HUDEP-2 (cell line): Measurements from ENCODE around the gene SSBP4.
A peak's percentile ranks its signal among the peaks of the same experiment; 100 is the strongest.

Experiments used
- DNase-seq, 76 experiments: peaks; one replicate each; lab custom pipeline; 2025; ENCODE audit not compliant: unreplicated experiment in 76 of 76; lab: John Stamatoyannopoulos, UW

The SSBP4 gene

GRCh38 chr19:18464646-18465045 lies 45.4 kb downstream of the SSBP4 start:
- DNase-seq = no peak

- DNase-seq = no peak
Measured at GRCh38 chr19:18465214-18465963, 46.2 kb downstream of the SSBP4 start.

DNA sequence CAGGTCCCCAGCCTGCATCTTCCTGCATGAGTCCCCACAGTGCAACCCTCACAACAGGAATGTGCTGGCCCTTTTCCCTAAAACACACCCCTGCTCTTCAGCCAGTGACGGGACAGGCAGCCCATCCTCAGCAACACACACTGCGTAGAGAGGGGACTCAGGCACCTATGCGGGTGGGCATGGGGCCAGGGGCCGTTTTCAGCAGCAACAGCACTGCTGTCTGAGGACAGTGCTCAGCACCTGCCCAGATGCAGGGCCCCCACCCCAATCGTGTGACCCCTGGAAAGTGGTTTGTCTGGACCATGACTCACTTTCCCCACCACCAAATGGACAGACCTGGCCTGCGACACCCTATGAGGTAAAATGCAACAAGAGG lies 46.8 kb downstream of the SSBP4 start:
- DNase-seq = no peak

DNA sequence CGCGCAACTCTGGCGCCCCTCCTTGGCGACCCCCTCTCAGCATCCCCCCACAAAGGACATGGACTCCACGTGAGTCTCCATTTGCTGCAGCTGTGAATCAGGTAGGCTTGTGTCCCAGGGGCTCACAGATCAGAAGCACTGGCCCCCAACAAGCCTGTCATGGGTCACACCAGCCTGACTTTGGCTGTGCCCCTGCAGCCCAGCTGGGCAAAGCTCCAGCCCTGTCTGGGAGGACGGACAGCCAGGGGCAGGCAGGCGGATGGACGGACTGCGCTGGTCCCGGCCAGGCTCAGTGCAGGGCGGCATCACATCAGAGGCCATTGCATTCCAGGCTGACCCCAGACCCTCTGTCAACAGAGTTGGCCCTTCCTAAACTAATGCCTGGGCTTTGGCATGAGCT lies 47.2 kb downstream of the SSBP4 start:
- DNase-seq = no peak

DNA sequence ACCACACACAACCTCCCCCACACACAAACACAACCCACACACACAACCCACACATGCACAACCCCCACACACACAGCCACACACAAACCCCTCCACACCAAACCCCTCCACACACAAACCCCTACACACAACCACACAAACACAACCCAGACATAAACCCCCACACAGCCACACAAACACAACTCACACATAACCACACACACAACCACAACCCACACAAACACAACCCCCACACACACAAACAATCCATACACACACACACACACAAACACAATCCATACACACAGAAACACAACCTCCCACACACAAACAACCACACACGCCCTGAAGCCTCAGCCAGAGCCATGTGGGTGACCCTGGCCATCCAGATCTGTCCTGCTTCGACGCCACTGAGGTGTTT lies 48.8 kb downstream of the SSBP4 start:
- DNase-seq = peak in 1 of 76 experiments; percentile 28

- DNase-seq = peak in 54 of 76 experiments; percentile 12 to 69 (median 42)
Measured at GRCh38 chr19:18468517-18468916, 49.3 kb downstream of the SSBP4 start.

DNA sequence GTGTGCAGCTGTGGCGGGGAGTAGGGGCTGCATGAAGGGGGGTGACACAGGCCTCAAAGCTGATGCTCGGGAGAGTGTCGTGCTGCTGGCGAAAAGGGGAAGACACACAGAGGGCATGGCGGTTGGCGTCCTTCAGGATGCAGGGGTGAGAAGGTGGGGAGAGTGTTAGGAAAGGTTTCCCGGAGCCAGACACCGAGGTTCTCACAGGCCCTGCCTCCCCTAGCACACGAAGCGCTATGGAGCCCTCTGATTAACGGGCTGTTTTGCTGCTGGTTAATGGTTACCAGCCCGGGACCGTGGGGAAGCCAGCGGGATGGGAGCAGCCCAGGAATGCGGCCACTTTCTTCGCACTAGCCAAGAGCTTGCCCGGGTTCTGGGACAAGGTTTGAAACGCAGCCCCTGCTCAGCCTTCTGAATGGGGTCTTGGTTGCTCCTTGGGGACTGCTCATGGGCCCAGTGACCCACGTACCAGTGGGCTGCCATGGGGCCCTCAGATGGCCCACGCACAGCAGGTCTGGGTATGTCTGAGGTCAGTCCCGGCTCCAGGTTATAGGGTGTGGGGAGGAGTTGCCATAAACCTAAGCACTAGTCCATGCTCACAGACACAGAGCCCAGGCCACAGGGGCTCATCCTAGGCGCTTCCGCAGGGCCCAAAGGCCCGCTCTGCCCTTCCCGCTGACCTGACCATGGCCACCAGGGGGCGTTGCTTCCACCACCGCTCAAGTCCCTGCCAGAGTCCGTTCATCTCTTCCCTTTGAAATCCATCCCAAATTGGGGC lies 50.1 kb downstream of the SSBP4 start:
- DNase-seq = peak in 53 of 76 experiments; percentile 16 to 96 (median 62)

GRCh38 chr19:18470787-18471186 lies 51.6 kb downstream of the SSBP4 start:
- no peak for DNase-seq

DNA sequence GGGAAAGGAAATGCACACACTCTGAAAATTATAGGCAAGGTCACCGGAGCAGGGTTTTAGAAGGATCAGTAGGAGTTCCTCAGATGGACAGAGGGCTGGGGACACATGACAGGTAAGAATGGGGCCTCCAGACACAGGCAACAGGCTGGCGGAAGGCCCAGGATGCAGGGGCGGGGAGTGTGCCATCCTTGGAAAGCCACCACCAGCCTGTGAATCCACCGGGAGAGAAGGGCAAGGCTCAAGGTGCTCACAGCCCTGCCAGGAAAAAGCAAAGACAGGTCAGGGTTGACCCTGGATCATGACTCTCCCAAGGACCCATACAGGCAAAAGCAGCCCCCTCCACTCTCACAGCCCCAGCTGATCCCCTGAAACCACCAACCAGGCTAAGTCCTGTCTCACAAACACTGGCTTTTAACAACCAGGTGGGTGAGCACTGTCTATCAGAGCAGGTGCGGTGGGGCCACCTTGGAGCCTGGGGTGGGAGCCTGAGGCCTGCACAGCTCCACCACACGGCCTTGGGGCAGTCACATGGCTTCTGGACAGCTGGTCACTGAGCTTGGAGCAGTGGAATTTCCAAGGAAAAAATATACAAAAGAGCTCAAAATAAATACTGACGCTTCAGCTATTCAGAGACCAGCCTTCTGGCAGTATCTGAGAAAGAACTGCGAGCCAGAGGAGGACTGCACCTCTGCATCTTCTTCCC lies 54.0 kb downstream of the SSBP4 start:
- DNase-seq = no peak

GRCh38 chr19:18473706-18474087 lies 54.5 kb downstream of the SSBP4 start:
- no peak for DNase-seq

DNA sequence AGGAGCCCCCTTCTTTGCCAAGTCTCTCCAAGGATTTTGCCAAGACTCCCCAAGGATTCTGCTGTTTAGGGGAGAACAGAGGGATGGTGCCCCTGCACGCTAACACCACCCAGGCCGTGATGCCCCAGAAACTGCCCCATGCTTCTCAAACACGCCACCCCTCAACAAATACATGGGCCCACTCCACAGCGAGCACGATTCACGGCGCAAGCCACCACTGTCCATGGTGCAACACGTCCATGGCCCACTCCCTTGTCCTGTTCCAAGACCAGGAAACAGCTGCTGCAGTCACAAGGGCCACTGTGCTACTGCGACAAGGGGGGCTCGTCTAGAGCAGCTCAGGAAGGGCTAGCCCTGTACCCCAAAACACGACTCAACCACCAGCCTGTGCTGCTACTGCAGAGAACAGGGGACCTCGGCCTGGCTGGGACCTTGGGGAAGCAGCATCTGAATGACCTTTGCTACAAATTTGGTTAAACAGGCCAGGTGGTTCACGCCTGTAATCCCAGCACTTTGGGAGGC lies 55.2 kb downstream of the SSBP4 start:
- no peak for DNase-seq

- DNase-seq = peak in 5 of 76 experiments; percentile 26 to 32 (median 28)
Measured at GRCh38 chr19:18475004-18475453, 55.8 kb downstream of the SSBP4 start.

DNA sequence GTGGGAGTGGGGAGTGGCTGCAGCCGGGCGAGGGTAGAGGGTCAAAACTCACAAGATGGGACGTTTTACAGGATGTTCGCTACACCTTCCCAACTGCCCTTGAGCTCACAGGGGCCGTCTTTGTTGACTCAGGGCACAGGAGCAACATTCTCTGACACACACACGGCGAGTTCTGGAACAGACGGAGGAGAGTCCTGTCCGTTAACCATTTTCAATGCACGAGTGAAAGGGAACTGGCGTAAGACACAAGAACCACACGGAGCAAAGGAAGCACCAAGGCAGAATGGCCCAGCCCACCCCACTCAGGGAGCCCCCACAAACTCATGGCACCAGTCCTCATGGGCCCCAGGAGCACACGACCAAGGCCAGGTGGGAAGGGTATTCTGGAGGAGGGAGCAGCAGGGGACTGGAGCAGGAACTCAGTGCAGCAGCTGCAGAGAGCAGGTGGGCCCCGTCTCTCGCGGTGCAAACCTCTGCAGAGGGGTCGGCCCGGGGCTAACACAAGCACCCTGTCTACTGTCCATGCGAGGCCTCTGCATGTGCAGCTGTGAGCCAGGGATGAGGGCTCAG lies 56.6 kb downstream of the SSBP4 start:
- DNase-seq = no peak

DNA sequence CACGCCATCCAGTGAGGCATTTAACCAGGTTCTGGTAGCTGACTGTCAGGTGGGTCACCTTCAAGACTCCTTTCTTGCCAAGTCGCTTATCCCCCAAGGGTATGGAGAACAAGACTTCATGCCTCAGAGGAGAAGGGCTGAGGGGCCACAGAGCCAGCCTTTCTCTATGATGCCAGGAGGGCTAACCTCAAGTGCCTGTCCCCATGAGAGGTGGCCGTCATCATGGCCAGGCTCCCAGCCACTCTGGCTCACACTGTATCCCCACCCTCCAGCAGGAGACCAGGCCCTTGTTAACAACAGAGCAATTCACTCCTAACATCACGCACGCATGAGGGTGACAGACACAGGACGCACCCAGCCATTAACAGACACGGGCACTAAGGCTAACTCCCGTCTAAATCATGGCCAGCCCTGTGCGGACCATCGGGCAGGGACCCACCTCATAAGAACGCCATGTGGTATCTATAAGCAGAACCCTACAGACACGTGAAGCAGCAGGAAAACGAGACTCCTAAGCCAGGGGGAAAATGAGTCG lies 57.4 kb downstream of the SSBP4 start:
- DNase-seq = no peak

DNA sequence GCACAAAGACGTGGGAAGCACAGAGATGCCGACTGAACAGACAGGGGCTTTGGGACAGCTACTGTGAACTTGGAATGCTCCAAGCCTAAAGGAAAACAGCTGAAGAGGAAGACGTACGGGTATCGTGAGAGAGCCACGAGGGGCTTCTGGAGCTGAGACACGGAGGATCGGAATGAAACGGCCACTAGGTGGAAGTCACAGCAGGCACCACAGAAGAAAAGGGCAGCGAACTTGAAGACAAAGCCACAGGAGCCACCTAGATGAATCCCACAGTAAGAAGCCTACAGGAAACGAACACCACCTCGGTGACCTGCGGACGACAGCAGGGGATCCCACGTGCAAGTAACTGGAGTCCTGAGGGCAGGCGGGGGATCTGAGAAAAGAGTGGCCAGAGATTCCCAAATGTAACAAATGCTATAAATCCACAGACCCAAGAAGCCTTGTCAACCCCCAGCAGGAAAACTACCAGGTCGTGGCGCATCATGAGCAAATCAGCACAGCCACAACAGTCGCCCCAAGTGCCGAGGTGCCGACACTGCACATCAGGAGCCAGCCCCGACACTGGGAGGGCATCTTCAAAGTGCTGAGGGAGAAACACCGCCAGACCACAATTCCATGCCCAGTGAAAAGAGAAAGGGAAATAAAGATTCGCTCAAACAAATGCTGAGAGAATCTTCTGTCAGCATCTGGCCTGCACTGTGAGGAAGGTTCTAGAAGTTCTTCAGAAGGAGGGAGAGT lies 58.0 kb downstream of the SSBP4 start:
- DNase-seq = no peak

DNA sequence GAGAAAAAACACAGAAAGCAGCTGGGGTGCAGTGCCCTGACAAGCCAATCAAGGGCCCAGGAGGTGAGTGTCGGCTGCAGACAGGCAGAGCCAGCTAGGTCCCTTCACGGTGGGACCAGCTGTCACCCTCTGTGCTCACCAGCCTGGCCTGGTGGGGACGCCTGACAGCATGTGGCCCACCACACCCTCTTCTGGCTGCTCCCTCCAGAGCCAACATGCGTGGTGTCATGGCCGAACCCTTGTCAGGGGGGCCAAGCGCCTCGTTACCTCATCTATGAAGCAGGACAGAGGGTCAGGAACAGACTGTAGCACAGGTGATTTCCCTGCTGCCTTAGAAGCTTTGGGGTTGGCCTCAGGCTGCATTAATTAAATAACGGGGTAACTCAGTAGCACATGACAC lies 58.8 kb downstream of the SSBP4 start:
- no peak for DNase-seq

DNA sequence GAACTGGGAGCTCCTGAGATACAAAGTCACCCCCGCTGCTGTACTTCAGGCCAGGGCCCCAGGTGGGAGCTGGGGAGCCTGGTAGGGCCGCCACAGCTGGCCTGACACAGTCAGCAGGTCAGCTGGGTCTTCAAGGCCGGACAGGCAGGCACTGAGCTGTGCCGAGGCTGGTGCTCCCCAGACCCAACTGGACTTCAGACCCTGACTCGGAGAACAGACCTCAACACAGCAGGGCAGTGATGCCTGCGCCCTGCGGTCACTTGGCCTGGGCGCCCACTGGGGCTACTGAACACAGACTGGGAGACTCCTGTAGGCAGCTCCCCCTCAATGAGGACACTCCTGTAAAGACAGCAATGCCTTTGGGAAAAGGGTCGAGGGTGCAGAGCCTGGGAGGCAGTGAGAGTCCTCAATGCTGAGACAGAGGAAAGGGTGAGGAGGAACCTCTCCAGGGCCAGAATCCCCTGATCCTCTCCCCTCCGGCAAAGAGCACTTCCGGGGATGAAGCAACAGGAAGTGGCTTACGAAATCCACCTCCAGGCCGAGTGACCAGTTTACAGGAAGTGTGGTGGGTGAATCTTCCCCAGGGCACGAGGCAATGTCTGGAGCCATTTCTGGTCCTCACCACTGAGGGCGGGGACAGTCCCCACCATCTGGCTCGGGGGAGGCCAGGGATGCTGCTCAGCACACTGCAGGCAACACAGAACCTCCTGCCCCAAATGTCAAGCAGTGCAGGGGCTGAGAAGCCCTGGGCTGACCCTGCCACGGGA lies 59.5 kb downstream of the SSBP4 start:
- DNase-seq = peak in 1 of 76 experiments; percentile 21

GRCh38 chr19:18480006-18480691 lies 61.0 kb downstream of the SSBP4 start:
- DNase-seq = peak in 1 of 76 experiments; percentile 12
